NCI-H2029 treated with DMSO at 0.1 percent for 48 hours (cell line): ENCODE data around the gene CAD.

Experiments used
- DNase-seq: peaks from one replicate; lab custom pipeline; 2025; lab: John Stamatoyannopoulos, UW

The CAD gene

DNA sequence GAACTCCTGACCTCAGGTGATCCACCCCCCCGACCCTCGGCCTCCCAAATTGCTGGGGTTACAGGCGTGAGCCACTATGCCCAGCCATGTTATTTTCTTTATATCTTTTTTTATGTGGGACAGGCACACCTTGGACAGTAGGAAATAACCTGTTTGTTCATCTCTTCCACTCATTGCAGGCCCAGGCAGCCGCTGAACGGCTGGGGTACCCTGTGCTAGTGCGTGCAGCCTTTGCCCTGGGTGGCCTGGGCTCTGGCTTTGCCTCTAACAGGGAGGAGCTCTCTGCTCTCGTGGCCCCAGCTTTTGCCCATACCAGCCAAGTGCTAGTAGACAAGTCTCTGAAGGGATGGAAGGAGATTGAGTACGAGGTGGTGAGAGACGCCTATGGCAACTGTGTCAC, 8.4 kb downstream of the CAD start:
- DNase-seq = no peak

DNA sequence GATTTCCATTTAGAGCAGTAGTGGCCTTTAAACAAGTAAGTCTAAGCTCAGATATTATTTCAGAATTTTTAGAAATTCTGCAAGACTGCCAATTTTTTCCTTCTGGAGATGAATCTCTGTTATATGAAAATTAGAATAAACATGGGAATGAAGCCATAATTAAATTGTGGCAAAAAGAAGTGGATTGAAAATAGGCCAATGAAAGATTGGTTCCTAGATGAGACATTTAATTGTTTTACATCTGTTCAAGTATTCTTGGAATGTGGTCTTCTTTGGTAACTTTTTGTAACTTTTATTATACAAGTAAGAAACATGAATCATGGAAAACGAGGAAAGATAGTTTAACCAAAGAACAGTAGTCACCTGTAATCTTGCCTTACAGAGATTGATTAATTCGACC, 10.3 kb downstream of the CAD start:
- DNase-seq = no peak

DNA sequence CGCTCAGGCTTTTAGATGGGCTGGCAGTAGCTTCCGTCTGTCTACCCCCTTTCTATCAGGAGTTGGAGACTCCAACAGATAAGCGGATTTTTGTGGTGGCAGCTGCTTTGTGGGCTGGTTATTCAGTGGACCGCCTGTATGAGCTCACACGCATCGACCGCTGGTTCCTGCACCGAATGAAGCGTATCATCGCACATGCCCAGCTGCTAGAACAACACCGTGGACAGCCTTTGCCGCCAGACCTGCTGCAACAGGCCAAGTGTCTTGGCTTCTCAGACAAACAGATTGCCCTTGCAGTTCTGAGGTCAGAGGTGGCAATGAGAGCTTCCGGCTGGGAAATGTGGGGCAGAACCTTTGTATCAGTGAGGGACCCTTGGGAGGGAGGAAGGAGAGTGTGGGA, 14.8 kb downstream of the CAD start:
- DNase-seq = no peak

DNA sequence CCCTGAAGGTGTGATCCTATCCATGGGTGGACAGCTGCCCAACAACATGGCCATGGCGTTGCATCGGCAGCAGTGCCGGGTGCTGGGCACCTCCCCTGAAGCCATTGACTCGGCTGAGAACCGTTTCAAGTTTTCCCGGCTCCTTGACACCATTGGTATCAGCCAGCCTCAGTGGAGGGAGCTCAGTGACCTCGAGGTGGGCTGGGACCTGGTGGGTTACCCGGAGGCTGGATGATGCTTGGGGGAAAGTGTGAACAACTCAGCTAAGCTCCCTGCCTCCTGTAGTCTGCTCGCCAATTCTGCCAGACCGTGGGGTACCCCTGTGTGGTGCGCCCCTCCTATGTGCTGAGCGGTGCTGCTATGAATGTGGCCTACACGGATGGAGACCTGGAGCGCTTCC, 16.2 kb downstream of the CAD start:
- no peak for DNase-seq

DNA sequence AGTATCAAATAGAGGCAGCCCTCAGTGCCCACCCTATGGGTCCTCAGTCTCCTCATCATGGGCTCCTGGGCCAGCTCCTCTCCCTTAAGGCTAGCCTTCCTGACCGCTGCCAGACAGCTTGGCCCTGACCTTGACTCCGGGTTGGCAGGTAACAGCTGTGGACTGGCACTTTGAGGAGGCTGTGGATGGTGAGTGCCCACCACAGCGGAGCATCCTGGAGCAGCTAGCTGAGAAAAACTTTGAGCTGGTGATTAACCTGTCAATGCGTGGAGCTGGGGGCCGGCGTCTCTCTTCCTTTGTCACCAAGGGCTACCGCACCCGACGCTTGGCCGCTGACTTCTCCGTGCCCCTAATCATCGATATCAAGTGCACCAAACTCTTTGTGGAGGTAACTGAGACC, 19.0 kb downstream of the CAD start:
- DNase-seq = no peak

DNA sequence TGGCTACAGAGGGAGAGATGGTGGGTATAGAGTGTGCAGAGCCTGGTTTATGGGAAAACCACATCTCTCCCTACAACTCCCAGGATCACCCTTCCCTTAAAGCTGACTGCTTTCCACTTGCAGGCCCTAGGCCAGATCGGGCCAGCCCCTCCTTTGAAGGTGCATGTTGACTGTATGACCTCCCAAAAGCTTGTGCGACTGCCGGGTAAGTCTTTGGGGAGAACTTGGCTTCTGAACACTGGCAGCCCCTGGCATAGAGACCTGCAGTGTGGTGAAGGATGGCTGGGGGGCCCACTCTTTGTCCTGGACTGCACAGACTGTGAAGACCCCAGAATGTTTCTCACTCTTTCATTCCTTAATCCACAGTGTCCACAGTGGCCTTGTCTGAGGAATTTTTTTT, 19.5 kb downstream of the CAD start:
- DNase-seq = no peak

DNA sequence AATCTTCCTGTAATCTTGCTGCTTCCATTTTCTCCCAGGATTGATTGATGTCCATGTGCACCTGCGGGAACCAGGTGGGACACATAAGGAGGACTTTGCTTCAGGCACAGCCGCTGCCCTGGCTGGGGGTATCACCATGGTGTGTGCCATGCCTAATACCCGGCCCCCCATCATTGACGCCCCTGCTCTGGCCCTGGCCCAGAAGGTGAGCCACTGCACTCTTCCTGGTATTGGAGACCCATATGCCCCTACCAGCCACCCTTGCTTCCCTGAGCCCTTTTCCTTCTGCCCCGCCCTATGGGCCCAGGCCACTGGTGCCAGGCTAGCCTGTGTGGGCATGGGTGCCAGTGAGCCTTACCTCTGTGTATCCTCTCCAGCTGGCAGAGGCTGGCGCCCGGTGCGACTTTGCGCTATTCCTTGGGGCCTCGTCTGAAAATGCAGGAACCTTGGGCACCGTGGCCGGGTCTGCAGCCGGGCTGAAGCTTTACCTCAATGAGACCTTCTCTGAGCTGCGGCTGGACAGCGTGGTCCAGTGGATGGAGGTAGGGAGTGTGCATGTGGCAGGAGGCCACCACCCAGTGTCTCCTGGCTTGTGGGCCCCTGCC, 20.3 kb downstream of the CAD start:
- DNase-seq = no peak

DNA sequence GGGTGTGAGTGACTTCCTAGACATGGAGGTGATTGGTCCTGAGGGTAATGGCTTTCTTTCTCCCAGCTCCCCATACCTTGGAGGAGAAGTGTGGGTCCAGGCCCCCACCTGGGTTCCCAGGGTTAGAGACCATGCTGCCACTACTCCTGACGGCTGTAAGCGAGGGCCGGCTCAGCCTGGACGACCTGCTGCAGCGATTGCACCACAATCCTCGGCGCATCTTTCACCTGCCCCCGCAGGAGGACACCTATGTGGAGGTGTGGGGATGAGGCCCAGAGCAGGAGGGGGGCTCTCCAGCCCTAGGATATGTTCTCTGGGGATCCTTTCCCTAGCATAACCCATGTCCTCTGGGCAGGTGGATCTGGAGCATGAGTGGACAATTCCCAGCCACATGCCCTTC, 21.8 kb downstream of the CAD start:
- no peak for DNase-seq

DNA sequence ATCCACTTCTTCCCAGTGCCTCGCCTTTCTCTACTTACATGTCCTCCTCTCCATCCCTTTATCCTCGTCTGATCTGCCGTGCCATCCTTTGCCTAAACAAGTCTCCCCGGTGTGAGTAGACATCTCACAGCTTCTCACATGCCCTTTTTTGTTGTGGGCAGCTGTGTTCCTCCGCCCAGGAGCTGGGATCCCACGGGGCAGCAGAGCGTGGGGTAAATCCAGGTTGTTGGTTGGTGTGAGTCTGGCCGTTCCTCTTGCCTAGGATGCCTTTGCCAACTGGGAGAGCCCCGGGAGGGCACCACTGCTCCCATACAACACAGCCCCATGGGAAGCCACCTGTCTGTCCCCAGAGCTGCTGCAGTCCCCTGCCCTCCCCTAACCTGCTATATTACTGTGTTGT, 23.2 kb downstream of the CAD start:
- DNase-seq = no peak

DNA sequence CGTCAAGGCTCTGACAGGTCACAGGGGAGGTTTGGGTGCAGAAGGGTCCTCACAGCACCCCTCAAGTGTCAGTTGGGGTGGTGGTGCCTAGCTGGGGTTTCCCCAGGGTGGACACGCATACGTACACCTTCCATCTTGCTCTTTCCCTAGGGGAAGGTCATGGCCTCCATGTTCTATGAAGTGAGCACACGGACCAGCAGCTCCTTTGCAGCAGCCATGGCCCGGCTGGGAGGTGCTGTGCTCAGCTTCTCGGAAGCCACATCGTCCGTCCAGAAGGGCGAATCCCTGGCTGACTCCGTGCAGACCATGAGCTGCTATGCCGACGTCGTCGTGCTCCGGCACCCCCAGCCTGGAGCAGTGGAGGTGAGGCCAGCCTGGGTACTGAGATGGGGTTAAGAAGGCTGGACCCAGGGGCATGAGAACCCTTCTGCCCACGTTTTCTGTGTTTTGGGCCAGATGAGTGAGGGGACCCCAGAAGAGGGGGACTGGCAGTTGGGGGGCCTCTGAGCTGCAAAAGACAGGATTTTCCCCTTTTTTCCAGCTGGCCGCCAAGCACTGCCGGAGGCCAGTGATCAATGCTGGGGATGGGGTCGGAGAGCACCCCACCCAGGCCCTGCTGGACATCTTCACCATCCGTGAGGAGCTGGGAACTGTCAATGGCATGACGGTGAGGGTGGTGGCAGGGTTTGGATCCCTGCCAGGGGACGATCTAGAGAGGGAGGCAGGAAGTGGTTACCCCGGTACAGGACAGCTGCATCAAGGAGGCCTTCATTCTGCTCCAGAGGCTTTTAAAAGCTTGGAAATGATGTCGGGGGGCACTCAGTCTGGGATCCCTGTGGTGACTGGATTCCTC, 24.8 kb downstream of the CAD start:
- no peak for DNase-seq

DNA sequence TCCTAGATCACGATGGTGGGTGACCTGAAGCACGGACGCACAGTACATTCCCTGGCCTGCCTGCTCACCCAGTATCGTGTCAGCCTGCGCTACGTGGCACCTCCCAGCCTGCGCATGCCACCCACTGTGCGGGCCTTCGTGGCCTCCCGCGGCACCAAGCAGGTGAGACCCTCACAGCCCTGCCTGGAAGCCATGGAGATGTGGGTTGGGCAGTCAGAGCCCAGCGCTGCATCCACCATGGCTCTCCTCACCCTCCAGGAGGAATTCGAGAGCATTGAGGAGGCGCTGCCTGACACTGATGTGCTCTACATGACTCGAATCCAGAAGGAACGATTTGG, 25.4 kb downstream of the CAD start:
- DNase-seq = no peak

DNA sequence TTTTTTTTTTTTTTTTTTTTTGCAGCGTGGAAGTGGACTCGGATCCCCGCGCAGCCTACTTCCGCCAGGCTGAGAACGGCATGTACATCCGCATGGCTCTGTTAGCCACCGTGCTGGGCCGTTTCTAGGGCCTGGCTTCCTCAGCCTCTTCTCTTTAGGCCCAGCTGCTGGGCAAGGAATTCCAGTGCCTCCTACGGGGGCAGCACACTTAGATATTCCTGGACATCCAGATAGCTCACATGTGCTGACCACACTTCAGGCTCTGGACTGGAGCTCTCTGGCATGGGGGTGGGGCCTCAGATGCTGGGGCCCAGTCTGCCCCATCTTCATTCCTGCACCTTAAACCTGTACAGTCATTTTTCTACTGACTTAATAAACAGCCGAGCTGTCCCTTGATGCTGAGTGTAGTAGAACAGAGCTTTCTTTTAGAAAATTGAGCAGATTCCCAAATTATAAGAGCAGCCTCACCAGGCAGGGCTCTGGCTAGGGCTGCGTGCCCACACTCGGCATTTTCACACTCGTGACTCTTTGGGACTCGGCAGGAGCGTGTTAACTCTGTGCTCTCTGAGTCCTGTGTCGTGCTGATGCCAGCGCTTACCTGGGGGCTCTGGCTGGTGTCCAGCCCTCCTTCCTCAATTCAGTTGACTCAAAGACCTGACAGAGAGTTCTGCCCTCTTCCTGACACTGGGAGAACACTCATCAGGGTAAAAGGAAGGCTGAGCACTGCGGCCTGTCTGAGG, 26.4 kb downstream of the CAD start:
- no peak for DNase-seq

DNA sequence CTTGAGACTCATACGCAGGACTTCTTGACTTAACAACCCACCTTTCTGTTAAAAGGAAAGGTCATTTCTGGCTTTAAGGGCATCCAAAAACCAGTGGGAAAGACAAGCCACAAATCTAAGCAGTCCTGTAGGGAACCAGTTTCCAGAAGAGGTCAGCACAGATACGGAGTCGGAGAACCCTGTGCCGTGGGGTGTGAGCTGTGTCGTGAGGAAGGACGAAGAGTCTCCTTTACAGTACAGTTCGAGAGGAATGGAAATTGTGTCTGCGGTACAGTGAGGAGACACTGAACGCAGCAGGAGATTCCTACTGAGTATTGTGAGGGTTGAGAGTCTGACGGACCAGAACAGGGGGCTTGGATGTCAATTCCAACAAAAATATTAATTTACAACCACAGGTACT, 27.9 kb downstream of the CAD start:
- no peak for DNase-seq

DNA sequence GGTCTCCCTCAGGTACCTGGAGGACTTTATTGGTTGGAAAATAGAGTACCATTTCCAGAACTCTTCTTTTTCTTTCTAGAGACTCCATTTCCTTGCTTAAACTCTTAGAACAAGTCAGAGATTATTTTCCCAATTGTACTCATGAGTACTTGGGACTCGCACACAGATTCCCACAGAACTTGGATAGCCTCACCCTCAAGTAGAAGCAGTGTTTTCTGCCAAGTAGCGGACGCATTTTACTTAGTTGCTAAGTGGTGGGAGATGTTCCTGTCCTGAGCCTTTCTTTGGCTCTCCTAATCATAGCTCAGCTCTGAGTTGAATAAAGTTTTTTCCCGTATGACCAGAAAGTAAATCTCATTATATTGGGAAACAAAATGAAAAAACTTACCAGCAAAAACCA, 28.5 kb downstream of the CAD start:
- no peak for DNase-seq

DNA sequence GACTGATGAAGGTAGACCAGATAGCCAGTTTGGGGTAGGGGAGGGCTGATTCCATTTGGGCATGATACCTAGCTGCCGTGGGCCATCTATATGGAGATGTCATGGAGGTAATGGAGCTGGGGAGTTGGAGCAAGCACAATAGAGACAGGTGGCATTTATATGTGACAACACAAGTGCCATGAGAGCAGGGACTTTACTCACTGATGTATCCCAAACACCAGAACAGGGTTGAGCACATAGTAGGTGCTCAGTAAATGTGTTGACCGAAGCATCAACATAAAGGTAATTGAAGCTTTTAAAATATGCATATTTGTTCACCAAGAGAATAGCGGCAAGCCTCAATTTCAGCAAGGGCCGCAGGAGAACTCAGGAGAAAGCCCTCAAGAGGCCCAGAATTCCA, 30.7 kb downstream of the CAD start:
- no peak for DNase-seq

DNA sequence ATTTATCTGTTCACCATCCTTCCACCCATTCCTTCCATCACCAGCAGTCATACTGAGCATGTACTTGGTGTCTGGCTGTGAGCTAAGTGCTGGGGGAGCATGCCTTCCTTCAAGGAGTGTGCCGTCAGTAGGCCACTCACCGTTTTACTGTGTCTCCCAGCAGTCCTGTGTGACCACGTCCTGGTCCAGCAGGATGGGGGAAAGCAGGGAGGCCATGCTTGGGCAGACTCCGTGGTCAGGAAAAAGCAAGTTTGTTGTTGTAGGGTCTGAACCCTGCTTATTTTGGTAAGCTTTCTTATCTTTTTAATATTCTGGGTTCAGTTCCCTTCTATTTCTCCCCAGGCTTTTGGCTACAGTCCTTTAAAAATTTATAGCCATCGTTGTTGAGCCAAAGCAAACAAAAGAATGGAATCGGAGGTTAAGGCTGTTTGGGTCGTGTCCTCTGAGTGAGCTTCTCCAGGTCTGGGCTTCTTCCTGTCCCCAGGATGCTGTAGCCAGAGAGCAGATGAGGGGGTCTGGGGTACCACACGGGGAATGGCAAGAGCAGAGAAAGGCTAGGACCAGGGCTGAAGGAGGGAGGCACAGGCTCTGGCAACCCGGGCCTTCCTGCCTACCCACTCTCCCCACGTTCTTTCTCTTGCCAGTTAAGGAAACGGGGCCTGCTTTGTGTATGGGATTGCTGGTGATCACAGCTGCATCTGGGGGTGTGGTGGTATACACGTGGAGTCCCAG, 32.2 kb downstream of the CAD start:
- DNase-seq = no peak

DNA sequence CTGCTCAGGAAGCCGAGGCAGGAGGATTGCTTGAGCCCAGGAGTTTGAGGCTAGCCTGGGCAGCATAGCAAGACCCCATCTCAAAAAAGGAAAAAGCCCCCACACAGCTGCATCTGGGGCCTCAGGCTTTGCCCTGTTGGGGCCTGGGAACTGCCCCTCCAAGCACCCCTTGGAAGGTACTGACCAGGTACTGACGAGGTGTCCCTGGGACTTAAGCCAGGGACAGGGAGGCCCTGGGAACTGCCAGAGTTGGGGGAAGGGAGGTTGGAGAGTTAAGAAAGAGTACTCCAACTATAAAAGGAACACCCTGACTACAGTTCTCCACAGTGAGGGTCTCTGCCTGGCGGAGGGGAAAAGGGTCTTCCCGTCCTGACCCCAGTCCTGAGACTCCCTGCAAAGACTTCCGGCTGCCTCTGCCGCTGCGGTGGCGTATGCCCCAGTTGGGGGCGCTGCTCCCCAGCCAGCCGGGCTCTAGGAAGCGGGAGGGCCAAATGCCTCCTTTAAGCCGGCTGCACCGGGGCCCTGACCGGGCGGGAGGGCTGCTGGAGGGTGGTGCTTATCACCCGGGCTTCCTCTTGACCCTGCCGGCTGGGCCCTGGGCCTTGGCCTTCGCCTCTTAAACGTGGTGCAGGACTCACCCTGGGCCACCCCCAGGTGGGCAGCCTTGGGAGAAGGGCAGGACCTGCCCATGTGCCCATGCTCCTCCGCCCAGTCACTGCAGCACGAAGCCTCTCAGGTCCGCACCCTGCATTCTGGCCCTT, 32.9 kb downstream of the CAD start:
- DNase-seq = no peak

DNA sequence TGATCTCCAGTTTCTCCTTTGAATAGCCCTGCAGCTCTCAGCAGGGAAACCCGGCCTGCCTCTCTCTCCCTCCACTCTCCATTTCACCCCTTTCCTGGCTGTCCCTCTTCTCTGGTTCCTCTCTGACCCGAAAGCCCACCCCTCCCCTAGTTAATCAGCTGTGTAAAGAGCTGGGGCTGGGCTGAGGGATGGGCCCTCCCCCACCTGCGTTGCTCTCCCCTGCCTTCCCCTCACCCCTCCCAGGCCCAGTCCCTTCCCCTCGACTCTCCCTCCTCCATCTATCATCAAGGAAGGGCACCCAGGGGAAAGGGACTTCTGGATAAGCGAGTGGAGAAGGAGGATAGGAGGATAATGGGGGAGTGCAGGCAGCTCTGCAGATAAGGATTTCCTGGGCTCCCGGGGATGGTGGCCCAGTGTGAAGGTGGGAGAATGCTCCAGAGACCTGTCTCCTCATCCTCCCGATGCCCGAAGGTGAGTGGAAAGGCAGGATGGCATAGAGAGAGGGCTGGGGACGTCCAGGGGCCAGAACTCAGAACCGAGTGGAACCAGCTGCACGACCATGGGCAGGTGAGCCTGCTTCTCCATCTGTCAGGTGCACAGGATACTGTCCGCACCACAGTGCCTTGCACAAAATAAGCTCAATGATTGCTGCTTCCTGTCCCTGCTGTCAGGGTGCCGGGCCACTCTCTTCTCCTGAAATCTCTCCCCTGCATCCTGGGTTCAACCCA, 33.6 kb downstream of the CAD start:
- DNase-seq = no peak

DNA sequence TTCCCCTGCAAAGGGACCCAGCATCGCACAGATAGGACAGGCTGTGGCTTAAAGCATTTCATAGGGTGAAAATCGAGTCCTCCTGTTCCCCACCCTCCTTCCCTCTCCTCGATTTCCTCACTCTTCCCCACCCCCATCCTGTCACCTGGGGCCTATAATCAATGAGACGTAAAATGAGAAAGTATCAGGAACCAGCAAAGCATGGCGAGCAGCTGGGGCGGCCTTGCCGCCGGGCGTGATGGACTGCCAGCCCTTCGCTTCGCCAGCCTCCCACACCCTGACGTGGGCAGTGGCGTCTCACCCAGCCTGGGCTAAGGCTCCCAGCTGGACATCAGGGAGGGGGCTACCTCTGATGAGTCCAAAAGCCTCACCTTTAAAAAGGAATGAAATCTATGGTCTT, 34.6 kb downstream of the CAD start:
- no peak for DNase-seq

DNA sequence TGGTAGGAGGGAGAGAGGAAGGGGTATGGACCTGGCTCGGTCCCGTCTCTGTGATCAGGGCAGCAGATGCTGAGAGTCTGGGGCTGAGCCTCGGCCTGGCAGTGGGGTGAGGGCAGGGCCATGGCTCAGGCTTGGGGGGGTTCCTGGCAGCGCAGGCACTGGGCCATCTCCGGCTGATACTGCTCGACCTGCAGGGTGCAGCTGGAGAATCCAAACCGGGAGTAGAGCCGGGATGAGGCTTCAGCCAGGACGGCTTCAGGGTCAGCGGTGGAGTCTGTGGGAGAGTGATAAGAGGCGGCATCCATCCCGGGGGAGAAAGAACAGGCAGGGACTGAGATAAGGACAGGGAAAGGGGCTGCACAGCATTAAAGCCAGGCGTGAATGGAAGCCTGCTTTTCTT, 38.0 kb downstream of the CAD start:
- DNase-seq = no peak

DNA sequence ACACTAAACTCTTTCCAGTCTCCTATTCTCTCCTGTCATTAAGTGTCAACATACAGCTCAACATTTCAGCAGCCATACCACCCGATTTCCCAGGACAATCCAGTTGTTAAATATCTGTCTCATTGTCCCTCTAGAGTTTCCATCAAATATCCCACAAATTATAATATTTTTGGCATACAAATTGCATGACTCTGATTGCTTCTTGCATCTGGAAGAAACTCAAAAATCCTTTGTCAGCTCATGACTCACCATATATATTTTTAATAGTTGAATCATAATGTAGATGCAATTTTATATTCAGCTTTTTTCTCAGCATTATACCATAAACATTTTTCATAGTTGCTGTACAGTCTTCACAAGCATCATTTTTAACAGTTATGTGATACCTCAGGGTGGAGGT, 38.5 kb downstream of the CAD start:
- DNase-seq = no peak
